ENCODE measurements around the gene ATG16L1.

GRCh38 chr2:233213975-233214374, 37.5 kb upstream of the ATG16L1 start:
- TF ChIP-seq CTCF (IDR thresholded peaks at IDR 0.05) (no peak), POLR2AphosphoS5 (IDR thresholded peaks at IDR 0.05) (no peak), POLR2A (IDR thresholded peaks at IDR 0.05; ENCODE audit: low read depth) (no peak)

All from esophagus muscularis mucosa (tissue), 3 donors.